Right renal pelvis (tissue), 4 donors: ENCODE results near the gene PTPRF. TPM values are rescaled to one million over a fixed set of nuclear protein-coding genes. Genes with fewer than 3 reads are reported as not detected.
"Not testable (repeated sequence)": the region's sequence is repeated elsewhere in the genome, so short reads cannot be mapped to it uniquely, and the experiment has no call there.

ENCODE experiments used
- DNase-seq, 4 donors: peaks; one replicate each; pipeline ENCODE4 v3.0.0-alpha.2; 2013; ENCODE audit warnings: low read depth in 4 of 4, low spot score in 3 of 4, missing footprints in 1 of 4
- polyA plus RNA-seq, 4 donors: library from polyadenylated mRNA; unstranded; fragments of 120-200 nt; gene quantifications; one replicate each; pipeline ENCODE4 v1.2.1, GENCODE V29; 2013; ENCODE audit not compliant: insufficient read length in 4 of 4

Gene PTPRF
- 100 to 1,000 TPM; 203 to 222 (median 211) TPM for polyA plus RNA-seq

- DNase-seq, result no peak
These were observed at the start of gene PTPRF for GRCh38 chr1:43530483-43531106. Gene PTPRF, plus strand, starts transcription at chr1:43530883. Its CDS starts 14,193 bp downstream, at chr1:43545076.

GRCh38 chr1:43481491-43481890 lies 49.2 kb upstream of the PTPRF start:
- peak; percentile 7 to 23 (median 17) for DNase-seq

- no peak for DNase-seq
These were observed 48.5 kb upstream of the PTPRF start for GRCh38 chr1:43482215-43482614.

- DNase-seq, result no peak
These were observed 46.3 kb upstream of the PTPRF start for GRCh38 chr1:43484367-43484766.

- no peak for DNase-seq
These were observed 42.5 kb upstream of the PTPRF start for GRCh38 chr1:43488165-43488564.

- no peak for DNase-seq
These were observed 39.6 kb upstream of the PTPRF start for GRCh38 chr1:43491061-43491460.

- no peak for DNase-seq
These were observed 37.9 kb upstream of the PTPRF start for GRCh38 chr1:43492826-43493225.

- no peak for DNase-seq
These were observed 36.8 kb upstream of the PTPRF start for GRCh38 chr1:43493661-43494450.

- DNase-seq, result no peak
These were observed 35.5 kb upstream of the PTPRF start for GRCh38 chr1:43495204-43495603.

GRCh38 chr1:43499898-43500297 lies 30.8 kb upstream of the PTPRF start:
- no peak for DNase-seq

GRCh38 chr1:43501806-43502205 lies 28.9 kb upstream of the PTPRF start:
- not testable (repeated sequence) for DNase-seq

- DNase-seq, result no peak
These were observed 27.1 kb upstream of the PTPRF start for GRCh38 chr1:43503534-43503933.

GRCh38 chr1:43505077-43505780 lies 25.5 kb upstream of the PTPRF start:
- no peak for DNase-seq

- DNase-seq, result no peak
These were observed 24.4 kb upstream of the PTPRF start for GRCh38 chr1:43506233-43506632.

- DNase-seq, result no peak
These were observed 23.1 kb upstream of the PTPRF start for GRCh38 chr1:43507296-43508295.

- DNase-seq, result no peak
These were observed 21.5 kb upstream of the PTPRF start for GRCh38 chr1:43509007-43509739.

GRCh38 chr1:43509740-43510375 lies 20.8 kb upstream of the PTPRF start:
- no peak for DNase-seq

GRCh38 chr1:43510621-43511020 lies 20.1 kb upstream of the PTPRF start:
- DNase-seq, result no peak

- no peak for DNase-seq
These were observed 19.3 kb upstream of the PTPRF start for GRCh38 chr1:43511394-43511793.
